ENCODE measurements around the gene PNPLA5. TPM values are rescaled to one million over a fixed set of nuclear protein-coding genes. Genes with fewer than 3 reads are reported as not detected.

The PNPLA5 gene
- total and polyA plus RNA-seq, 2 of the 13 experiments (the other 11 are each of a cell fraction or from before 2014, with no cell fraction given): not detected

DNA sequence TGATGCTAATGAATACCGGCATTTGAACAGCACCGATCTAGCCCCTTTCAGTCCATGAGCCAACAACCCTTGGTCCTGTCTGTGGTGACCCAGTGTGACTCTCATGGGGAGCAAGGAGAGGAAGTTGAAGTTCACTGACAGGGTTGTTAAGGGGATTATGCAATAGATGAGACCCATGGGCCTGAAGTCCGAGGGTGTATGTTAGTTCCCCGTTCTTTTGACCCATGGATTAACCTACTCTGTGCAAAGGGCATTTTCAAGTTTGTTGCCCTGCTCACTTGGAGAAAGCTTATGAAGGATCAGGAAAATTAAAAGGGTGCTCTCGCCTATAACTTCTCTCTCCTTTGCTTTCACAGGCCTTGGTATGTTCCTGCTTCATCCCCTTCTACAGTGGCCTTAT is 36.7 kb upstream of the PNPLA5 start (continued):
- TF ChIP-seq, protein P1, sequence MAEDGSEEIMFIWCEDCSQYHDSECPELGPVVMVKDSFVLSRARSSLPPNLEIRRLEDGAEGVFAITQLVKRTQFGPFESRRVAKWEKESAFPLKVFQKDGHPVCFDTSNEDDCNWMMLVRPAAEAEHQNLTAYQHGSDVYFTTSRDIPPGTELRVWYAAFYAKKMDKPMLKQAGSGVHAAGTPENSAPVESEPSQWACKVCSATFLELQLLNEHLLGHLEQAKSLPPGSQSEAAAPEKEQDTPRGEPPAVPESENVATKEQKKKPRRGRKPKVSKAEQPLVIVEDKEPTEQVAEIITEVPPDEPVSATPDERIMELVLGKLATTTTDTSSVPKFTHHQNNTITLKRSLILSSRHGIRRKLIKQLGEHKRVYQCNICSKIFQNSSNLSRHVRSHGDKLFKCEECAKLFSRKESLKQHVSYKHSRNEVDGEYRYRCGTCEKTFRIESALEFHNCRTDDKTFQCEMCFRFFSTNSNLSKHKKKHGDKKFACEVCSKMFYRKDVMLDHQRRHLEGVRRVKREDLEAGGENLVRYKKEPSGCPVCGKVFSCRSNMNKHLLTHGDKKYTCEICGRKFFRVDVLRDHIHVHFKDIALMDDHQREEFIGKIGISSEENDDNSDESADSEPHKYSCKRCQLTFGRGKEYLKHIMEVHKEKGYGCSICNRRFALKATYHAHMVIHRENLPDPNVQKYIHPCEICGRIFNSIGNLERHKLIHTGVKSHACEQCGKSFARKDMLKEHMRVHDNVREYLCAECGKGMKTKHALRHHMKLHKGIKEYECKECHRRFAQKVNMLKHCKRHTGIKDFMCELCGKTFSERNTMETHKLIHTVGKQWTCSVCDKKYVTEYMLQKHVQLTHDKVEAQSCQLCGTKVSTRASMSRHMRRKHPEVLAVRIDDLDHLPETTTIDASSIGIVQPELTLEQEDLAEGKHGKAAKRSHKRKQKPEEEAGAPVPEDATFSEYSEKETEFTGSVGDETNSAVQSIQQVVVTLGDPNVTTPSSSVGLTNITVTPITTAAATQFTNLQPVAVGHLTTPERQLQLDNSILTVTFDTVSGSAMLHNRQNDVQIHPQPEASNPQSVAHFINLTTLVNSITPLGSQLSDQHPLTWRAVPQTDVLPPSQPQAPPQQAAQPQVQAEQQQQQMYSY (CRISPR knock-in tag; IDR thresholded peaks at IDR 0.05): no peak
- TF ChIP-seq, protein P2, sequence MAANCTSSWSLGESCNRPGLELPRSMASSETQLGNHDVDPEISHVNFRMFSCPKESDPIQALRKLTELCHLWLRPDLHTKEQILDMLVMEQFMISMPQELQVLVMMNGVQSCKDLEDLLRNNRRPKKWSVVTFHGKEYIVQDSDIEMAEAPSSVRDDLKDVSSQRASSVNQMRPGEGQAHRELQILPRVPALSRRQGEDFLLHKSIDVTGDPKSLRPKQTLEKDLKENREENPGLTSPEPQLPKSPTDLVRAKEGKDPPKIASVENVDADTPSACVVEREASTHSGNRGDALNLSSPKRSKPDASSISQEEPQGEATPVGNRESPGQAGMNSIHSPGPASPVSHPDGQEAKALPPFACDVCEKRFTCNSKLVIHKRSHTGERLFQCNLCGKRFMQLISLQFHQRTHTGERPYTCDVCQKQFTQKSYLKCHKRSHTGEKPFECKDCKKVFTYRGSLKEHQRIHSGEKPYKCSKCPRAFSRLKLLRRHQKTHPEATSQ (CRISPR knock-in tag; IDR thresholded peaks at IDR 0.05; ENCODE audit: borderline replicate concordance): no peak
- no peak for TF ChIP-seq ZNF766 (CRISPR knock-in tag; IDR thresholded peaks at IDR 0.05; ENCODE audit: borderline replicate concordance)
- TF ChIP-seq EZH2 (conservative IDR thresholded peaks at IDR 0.05; ENCODE audit: low read depth, low read length): no peak
- 0 out of 2 replicates have a peak, but pooled peaks have one; percentile 37 for TF ChIP-seq MLX (CRISPR knock-in tag; IDR thresholded peaks at IDR 0.05)
- TF ChIP-seq, protein P3, sequence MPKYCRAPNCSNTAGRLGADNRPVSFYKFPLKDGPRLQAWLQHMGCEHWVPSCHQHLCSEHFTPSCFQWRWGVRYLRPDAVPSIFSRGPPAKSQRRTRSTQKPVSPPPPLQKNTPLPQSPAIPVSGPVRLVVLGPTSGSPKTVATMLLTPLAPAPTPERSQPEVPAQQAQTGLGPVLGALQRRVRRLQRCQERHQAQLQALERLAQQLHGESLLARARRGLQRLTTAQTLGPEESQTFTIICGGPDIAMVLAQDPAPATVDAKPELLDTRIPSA (CRISPR knock-in tag; IDR thresholded peaks at IDR 0.05; ENCODE audit: borderline replicate concordance): no peak
- TF ChIP-seq ZNF549 (CRISPR knock-in tag; IDR thresholded peaks at IDR 0.05): no peak
- peak; percentile 86 for TF ChIP-seq CEBPG (CRISPR knock-in tag; IDR thresholded peaks at IDR 0.05)
- no peak for TF ChIP-seq ZNF558 (CRISPR knock-in tag; IDR thresholded peaks at IDR 0.05; ENCODE audit: borderline replicate concordance)
- TF ChIP-seq ZNF569 (CRISPR knock-in tag; IDR thresholded peaks at IDR 0.05; ENCODE audit: borderline replicate concordance): no peak
- TF ChIP-seq, protein P4, sequence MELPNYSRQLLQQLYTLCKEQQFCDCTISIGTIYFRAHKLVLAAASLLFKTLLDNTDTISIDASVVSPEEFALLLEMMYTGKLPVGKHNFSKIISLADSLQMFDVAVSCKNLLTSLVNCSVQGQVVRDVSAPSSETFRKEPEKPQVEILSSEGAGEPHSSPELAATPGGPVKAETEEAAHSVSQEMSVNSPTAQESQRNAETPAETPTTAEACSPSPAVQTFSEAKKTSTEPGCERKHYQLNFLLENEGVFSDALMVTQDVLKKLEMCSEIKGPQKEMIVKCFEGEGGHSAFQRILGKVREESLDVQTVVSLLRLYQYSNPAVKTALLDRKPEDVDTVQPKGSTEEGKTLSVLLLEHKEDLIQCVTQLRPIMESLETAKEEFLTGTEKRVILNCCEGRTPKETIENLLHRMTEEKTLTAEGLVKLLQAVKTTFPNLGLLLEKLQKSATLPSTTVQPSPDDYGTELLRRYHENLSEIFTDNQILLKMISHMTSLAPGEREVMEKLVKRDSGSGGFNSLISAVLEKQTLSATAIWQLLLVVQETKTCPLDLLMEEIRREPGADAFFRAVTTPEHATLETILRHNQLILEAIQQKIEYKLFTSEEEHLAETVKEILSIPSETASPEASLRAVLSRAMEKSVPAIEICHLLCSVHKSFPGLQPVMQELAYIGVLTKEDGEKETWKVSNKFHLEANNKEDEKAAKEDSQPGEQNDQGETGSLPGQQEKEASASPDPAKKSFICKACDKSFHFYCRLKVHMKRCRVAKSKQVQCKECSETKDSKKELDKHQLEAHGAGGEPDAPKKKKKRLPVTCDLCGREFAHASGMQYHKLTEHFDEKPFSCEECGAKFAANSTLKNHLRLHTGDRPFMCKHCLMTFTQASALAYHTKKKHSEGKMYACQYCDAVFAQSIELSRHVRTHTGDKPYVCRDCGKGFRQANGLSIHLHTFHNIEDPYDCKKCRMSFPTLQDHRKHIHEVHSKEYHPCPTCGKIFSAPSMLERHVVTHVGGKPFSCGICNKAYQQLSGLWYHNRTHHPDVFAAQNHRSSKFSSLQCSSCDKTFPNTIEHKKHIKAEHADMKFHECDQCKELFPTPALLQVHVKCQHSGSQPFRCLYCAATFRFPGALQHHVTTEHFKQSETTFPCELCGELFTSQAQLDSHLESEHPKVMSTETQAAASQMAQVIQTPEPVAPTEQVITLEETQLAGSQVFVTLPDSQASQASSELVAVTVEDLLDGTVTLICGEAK (IDR thresholded peaks at IDR 0.05): no peak
- TF ChIP-seq, protein P4 (CRISPR knock-in tag; IDR thresholded peaks at IDR 0.05): no peak
- TF ChIP-seq REPIN1 (CRISPR knock-in tag; IDR thresholded peaks at IDR 0.05; ENCODE audit: borderline replicate concordance, low read depth): peak; percentile 64; the same call in 1 of the 2 replicates
- TF ChIP-seq CC2D1A (CRISPR knock-in tag; IDR thresholded peaks at IDR 0.05): no peak
- TF ChIP-seq PPARG (CRISPR knock-in tag; conservative IDR thresholded peaks at IDR 0.05): peak; percentile 74; the same call in 1 of the 2 replicates

Data from HepG2 (cell line).